ENCODE measurements around the gene ALKAL2. TPM values are rescaled to one million over a fixed set of nuclear protein-coding genes. Genes with fewer than 3 reads are reported as not detected.

The ALKAL2 gene
- total and polyA plus RNA-seq, 9 of the 15 experiments (the other 6 are each of a cell fraction or from before 2014, with no cell fraction given) = not detected

DNA sequence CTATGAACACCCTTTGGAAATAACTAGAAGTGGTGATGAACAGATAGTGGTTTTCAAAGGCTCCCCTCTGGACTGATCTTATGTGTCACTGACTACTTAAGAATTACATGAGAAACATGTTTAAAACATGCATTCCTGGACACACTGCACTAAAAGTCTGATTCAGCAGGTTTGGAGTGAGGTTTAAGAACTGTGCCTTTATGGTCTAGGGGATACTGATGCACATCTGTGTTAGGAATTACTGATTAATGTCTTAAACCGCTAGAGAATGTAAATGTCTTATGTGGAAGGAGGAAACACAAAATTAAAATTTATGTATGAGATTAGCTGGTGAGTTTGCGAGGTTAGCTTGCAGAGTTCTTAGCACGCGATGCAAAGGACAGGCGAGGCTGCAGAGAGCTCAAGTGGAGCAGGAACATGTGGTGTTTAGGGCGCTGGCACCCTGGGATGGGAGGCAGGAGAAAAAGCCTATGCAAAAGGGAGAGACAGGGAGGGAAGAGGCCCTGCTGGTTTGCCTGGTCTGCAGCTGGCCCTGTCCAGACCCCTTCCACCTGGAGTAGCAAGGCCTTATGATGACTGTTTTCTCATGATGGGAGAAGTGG, 35.8 kb downstream of the ALKAL2 start (continued):
- TF ChIP-seq, protein P1, sequence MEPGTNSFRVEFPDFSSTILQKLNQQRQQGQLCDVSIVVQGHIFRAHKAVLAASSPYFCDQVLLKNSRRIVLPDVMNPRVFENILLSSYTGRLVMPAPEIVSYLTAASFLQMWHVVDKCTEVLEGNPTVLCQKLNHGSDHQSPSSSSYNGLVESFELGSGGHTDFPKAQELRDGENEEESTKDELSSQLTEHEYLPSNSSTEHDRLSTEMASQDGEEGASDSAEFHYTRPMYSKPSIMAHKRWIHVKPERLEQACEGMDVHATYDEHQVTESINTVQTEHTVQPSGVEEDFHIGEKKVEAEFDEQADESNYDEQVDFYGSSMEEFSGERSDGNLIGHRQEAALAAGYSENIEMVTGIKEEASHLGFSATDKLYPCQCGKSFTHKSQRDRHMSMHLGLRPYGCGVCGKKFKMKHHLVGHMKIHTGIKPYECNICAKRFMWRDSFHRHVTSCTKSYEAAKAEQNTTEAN (CRISPR knock-in tag; IDR thresholded peaks at IDR 0.05) = no peak
- TF ChIP-seq, protein P2, sequence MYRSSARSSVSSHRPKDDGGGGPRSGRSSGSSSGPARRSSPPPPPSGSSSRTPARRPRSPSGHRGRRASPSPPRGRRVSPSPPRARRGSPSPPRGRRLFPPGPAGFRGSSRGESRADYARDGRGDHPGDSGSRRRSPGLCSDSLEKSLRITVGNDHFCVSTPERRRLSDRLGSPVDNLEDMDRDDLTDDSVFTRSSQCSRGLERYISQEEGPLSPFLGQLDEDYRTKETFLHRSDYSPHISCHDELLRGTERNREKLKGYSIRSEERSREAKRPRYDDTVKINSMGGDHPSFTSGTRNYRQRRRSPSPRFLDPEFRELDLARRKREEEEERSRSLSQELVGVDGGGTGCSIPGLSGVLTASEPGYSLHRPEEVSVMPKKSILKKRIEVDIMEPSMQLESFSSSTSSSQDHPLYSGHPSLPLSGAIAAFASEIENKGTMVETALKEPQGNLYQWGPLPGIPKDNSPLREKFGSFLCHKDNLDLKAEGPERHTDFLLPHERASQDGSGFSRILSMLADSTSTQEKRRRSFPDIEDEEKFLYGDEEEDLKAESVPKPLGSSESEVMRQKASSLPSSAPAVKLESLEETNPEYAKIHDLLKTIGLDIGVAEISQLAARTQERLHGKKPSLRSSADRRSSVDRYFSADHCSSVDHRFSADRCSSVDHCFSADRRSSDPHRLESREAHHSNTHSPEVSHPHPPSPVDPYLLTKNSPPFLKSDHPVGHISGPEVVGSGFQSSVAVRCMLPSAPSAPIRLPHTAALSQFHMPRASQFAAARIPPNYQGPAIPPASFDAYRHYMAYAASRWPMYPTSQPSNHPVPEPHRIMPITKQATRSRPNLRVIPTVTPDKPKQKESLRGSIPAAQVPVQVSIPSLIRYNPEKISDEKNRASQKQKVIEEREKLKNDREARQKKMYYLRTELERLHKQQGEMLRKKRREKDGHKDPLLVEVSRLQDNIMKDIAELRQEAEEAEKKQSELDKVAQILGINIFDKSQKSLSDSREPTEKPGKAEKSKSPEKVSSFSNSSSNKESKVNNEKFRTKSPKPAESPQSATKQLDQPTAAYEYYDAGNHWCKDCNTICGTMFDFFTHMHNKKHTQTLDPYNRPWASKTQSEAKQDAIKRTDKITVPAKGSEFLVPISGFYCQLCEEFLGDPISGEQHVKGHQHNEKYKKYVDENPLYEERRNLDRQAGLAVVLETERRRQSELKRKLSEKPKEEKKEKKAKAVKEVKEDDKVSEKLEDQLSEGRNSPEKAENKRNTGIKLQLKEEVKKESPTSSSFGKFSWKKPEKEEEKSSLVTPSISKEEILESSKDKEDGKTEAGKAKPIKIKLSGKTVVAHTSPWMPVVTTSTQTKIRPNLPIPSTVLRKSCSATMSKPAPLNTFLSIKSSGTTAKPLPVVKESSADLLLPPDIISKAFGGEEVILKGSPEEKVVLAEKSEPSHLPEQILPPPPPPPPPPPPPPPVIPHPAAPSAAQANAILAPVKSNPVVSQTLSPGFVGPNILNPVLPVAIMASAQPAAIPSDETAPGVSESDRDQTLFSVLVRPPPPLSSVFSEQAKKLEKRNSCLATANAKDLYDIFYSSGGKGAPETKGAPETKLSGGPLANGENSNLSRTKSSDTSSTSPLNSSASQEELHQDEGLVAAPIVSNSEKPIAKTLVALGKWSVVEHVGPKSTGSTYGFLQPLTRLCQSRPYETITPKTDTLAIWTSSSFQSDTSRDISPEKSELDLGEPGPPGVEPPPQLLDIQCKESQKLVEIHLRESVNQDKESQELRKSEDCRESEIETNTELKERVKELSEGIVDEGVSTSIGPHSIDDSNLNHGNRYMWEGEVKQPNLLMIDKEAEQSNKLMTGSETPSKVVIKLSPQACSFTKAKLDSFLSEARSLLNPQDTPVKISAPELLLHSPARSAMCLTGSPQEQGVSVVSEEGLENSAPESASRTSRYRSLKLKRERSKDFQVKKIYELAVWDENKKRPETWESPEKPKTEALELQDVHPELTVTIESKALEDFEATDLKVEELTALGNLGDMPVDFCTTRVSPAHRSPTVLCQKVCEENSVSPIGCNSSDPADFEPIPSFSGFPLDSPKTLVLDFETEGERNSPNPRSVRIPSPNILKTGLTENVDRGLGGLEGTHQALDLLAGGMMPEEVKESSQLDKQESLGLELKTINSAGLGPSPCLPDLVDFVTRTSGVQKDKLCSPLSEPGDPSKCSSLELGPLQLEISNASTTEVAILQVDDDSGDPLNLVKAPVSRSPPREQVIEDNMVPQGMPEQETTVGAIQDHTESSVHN (IDR thresholded peaks at IDR 0.05; ENCODE audit: borderline replicate concordance in 1 of 2, low read depth in 1 of 2) = no peak
- no peak for TF ChIP-seq ZNF197 (CRISPR knock-in tag; IDR thresholded peaks at IDR 0.05; ENCODE audit: low read depth)
- TF ChIP-seq, protein P3, sequence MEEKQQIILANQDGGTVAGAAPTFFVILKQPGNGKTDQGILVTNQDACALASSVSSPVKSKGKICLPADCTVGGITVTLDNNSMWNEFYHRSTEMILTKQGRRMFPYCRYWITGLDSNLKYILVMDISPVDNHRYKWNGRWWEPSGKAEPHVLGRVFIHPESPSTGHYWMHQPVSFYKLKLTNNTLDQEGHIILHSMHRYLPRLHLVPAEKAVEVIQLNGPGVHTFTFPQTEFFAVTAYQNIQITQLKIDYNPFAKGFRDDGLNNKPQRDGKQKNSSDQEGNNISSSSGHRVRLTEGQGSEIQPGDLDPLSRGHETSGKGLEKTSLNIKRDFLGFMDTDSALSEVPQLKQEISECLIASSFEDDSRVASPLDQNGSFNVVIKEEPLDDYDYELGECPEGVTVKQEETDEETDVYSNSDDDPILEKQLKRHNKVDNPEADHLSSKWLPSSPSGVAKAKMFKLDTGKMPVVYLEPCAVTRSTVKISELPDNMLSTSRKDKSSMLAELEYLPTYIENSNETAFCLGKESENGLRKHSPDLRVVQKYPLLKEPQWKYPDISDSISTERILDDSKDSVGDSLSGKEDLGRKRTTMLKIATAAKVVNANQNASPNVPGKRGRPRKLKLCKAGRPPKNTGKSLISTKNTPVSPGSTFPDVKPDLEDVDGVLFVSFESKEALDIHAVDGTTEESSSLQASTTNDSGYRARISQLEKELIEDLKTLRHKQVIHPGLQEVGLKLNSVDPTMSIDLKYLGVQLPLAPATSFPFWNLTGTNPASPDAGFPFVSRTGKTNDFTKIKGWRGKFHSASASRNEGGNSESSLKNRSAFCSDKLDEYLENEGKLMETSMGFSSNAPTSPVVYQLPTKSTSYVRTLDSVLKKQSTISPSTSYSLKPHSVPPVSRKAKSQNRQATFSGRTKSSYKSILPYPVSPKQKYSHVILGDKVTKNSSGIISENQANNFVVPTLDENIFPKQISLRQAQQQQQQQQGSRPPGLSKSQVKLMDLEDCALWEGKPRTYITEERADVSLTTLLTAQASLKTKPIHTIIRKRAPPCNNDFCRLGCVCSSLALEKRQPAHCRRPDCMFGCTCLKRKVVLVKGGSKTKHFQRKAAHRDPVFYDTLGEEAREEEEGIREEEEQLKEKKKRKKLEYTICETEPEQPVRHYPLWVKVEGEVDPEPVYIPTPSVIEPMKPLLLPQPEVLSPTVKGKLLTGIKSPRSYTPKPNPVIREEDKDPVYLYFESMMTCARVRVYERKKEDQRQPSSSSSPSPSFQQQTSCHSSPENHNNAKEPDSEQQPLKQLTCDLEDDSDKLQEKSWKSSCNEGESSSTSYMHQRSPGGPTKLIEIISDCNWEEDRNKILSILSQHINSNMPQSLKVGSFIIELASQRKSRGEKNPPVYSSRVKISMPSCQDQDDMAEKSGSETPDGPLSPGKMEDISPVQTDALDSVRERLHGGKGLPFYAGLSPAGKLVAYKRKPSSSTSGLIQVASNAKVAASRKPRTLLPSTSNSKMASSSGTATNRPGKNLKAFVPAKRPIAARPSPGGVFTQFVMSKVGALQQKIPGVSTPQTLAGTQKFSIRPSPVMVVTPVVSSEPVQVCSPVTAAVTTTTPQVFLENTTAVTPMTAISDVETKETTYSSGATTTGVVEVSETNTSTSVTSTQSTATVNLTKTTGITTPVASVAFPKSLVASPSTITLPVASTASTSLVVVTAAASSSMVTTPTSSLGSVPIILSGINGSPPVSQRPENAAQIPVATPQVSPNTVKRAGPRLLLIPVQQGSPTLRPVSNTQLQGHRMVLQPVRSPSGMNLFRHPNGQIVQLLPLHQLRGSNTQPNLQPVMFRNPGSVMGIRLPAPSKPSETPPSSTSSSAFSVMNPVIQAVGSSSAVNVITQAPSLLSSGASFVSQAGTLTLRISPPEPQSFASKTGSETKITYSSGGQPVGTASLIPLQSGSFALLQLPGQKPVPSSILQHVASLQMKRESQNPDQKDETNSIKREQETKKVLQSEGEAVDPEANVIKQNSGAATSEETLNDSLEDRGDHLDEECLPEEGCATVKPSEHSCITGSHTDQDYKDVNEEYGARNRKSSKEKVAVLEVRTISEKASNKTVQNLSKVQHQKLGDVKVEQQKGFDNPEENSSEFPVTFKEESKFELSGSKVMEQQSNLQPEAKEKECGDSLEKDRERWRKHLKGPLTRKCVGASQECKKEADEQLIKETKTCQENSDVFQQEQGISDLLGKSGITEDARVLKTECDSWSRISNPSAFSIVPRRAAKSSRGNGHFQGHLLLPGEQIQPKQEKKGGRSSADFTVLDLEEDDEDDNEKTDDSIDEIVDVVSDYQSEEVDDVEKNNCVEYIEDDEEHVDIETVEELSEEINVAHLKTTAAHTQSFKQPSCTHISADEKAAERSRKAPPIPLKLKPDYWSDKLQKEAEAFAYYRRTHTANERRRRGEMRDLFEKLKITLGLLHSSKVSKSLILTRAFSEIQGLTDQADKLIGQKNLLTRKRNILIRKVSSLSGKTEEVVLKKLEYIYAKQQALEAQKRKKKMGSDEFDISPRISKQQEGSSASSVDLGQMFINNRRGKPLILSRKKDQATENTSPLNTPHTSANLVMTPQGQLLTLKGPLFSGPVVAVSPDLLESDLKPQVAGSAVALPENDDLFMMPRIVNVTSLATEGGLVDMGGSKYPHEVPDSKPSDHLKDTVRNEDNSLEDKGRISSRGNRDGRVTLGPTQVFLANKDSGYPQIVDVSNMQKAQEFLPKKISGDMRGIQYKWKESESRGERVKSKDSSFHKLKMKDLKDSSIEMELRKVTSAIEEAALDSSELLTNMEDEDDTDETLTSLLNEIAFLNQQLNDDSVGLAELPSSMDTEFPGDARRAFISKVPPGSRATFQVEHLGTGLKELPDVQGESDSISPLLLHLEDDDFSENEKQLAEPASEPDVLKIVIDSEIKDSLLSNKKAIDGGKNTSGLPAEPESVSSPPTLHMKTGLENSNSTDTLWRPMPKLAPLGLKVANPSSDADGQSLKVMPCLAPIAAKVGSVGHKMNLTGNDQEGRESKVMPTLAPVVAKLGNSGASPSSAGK (IDR thresholded peaks at IDR 0.05) = no peak
